Cortex of kidney (tissue), 1 donor: ENCODE data around the gene FAM241B.

Experiments used
- DNase-seq: peaks from one replicate; lab custom pipeline; 2025; lab: John Stamatoyannopoulos, UW

FAM241B gene

GRCh38 chr10:69666756-69667155 lies 36.7 kb downstream of the FAM241B start:
- no peak for DNase-seq

- DNase-seq: no peak
Measured at GRCh38 chr10:69668721-69669120, 38.7 kb downstream of the FAM241B start.

GRCh38 chr10:69669409-69669808 lies 39.4 kb downstream of the FAM241B start:
- DNase-seq: no peak

GRCh38 chr10:69673521-69673920 lies 43.5 kb downstream of the FAM241B start:
- no peak for DNase-seq

- DNase-seq: no peak
Measured at GRCh38 chr10:69674786-69675185, 44.7 kb downstream of the FAM241B start.

- no peak for DNase-seq
Measured at GRCh38 chr10:69676301-69676700, 46.3 kb downstream of the FAM241B start.

GRCh38 chr10:69677985-69678654 lies 48.1 kb downstream of the FAM241B start:
- no peak for DNase-seq

GRCh38 chr10:69679736-69680135 lies 49.7 kb downstream of the FAM241B start:
- DNase-seq: no peak

GRCh38 chr10:69680610-69681009 lies 50.6 kb downstream of the FAM241B start:
- DNase-seq: no peak

GRCh38 chr10:69681436-69681835 lies 51.4 kb downstream of the FAM241B start:
- DNase-seq: no peak

GRCh38 chr10:69682955-69683474 lies 53.0 kb downstream of the FAM241B start:
- no peak for DNase-seq
